DND-41 (cell line): ENCODE measurements around the gene ADAM10.

ENCODE experiments used
- ATAC-seq: fragments of 200-7000 bp; cut with Tn5 transposase; 3 replicates; pipeline ENCODE4 v1.9.1; 2021; ENCODE audit warnings: low read depth; ENCODE audit not compliant: insufficient read depth
- DNase-seq: peaks from one replicate; pipeline ENCODE4 v3.0.0-alpha.2; 2020
- H2AFZ ChIP-seq: 2 replicates; pipeline ENCODE4 v1.6.0; 2012; ENCODE audit warnings: low read depth, low read length
- H3K27ac ChIP-seq: 2 replicates; pipeline ENCODE4 v1.5.1; 2012; ENCODE audit warnings: low read length, inconsistent platforms
- H3K27me3 ChIP-seq: fragments of 200-600 bp; sonication (generic); 2 replicates; pipeline ENCODE4 v1.6.0; 2012; ENCODE audit warnings: low read length, mild to moderate bottlenecking, inconsistent platforms; ENCODE audit not compliant: insufficient read depth, poor library complexity
- H3K36me3 ChIP-seq: 2 replicates; pipeline ENCODE4 v1.5.1; 2012; ENCODE audit warnings: low read length, inconsistent platforms; ENCODE audit not compliant: insufficient read depth
- H3K4me1 ChIP-seq: 2 replicates; pipeline ENCODE4 v1.5.1; 2012; ENCODE audit warnings: mild to moderate bottlenecking, low read length; ENCODE audit not compliant: insufficient read depth
- H3K4me2 ChIP-seq: 2 replicates; pipeline ENCODE4 v1.6.0; 2012; ENCODE audit warnings: mild to moderate bottlenecking, moderate library complexity, low read length, inconsistent platforms; ENCODE audit not compliant: insufficient read depth
- H3K4me3 ChIP-seq, 2 experiments: fragments of 200-600 bp in 1 of 2; shearing (Covaris generic) in 1 of 2; 2 replicates each; pipeline ENCODE4 v1.5.1; 2012 to 2016; ENCODE audit warnings: inconsistent platforms in 2 of 2, low read length in 2 of 2, mild to moderate bottlenecking in 2 of 2, low read depth in 1 of 2, moderate library complexity in 1 of 2
- H3K79me2 ChIP-seq: 2 replicates; pipeline ENCODE4 v1.6.0; 2012; ENCODE audit warnings: low read length, inconsistent platforms; ENCODE audit not compliant: insufficient read depth
- H3K9ac ChIP-seq: 2 replicates; pipeline ENCODE4 v1.6.0; 2012; ENCODE audit warnings: low read depth, mild to moderate bottlenecking, inconsistent platforms, low read length, moderate library complexity
- H3K9me3 ChIP-seq: 2 replicates; pipeline ENCODE4 v1.5.1; 2012; ENCODE audit warnings: low read length, moderate library complexity, mild to moderate bottlenecking, inconsistent platforms; ENCODE audit not compliant: insufficient read depth, severe bottlenecking
- H4K20me1 ChIP-seq: 2 replicates; pipeline ENCODE4 v1.6.0; 2012; ENCODE audit warnings: low read length; ENCODE audit not compliant: insufficient read depth
- CTCF ChIP-seq: IDR thresholded peaks from 2 replicates; pipeline ENCODE4 v1.5.1; 2012; ENCODE audit warnings: borderline replicate concordance, low read length, moderate library complexity, mild to moderate bottlenecking; ENCODE audit not compliant: poor library complexity, severe bottlenecking; ENCODE audit errors: extremely low read depth
- EZH2 ChIP-seq: IDR thresholded peaks from 3 replicates; pipeline ENCODE4 v1.6.1; 2012; ENCODE audit warnings: borderline replicate concordance, low read depth, mild to moderate bottlenecking, moderate library complexity, low read length, inconsistent platforms; ENCODE audit not compliant: severe bottlenecking

ADAM10 gene

GRCh38 chr15:58777107-58777506, 27.6 kb upstream of the ADAM10 start:
- H4K20me1 ChIP-seq, result no peaks in the 10 kb centered on the region
- no peak for DNase-seq
- no peak overlapping the region for H3K27ac ChIP-seq
- no peak for ATAC-seq
- H3K4me3 ChIP-seq, result no peak overlapping the region
- H3K27me3 ChIP-seq, result no peaks in the 10 kb centered on the region
- H3K79me2 ChIP-seq, result peaks cover 35% of the 10 kb centered on the region
- TF ChIP-seq EZH2, result no peak
- H3K9ac ChIP-seq, result no peak overlapping the region
- H3K4me2 ChIP-seq, result no peak overlapping the region
- no peaks in the 10 kb centered on the region for H3K36me3 ChIP-seq
- H3K9me3 ChIP-seq, result no peaks in the 10 kb centered on the region
- no peak overlapping the region for H2AFZ ChIP-seq
- H3K4me1 ChIP-seq, result peaks cover 31% of the 10 kb centered on the region

GRCh38 chr15:58775402-58775801, 25.9 kb upstream of the ADAM10 start:
- Histone ChIP-seq H4K20me1 (no peaks in the 10 kb centered on the region), H3K27ac (no peak overlapping the region), H3K9ac (no peak overlapping the region), H3K4me1 (peaks cover 38% of the 10 kb centered on the region), H2AFZ (no peak overlapping the region), H3K9me3 (no peaks in the 10 kb centered on the region), H3K36me3 (no peaks in the 10 kb centered on the region; the same call in 1 of the 2 replicates), H3K79me2 (peaks cover 40% of the 10 kb centered on the region), H3K4me3 (no peak overlapping the region), H3K27me3 (no peaks in the 10 kb centered on the region), H3K4me2 (no peak overlapping the region)
- TF ChIP-seq CTCF, result no peak
- no peak for TF ChIP-seq EZH2
- DNase-seq (no peak), ATAC-seq (no peak)

GRCh38 chr15:58773024-58773423, 23.5 kb upstream of the ADAM10 start:
- no peak for TF ChIP-seq CTCF
- TF ChIP-seq EZH2, result no peak
- Histone ChIP-seq H3K9ac (peak overlapping the region; percentile 88; the same call in 1 of the 2 replicates), H3K27me3 (no peaks in the 10 kb centered on the region), H3K9me3 (no peaks in the 10 kb centered on the region), H3K4me3 (peak overlapping the region in 1 of 2 experiments; percentile 61; a peak in 3 of 4 replicates), H3K27ac (no peak overlapping the region), H2AFZ (no peak overlapping the region), H3K4me1 (peaks cover 43% of the 10 kb centered on the region), H3K4me2 (peak overlapping the region; percentile 70), H4K20me1 (no peaks in the 10 kb centered on the region), H3K36me3 (no peaks in the 10 kb centered on the region; the same call in 1 of the 2 replicates), H3K79me2 (peaks cover 40% of the 10 kb centered on the region)
- no peak for ATAC-seq
- DNase-seq, result no peak

- Histone ChIP-seq H3K79me2 (peaks cover 34% of the 10 kb centered on the region), H3K4me3 (peak overlapping the region; percentile 61 to 80), H3K4me1 (peaks cover 43% of the 10 kb centered on the region), H3K9me3 (no peaks in the 10 kb centered on the region), H3K9ac (peak overlapping the region; percentile 88), H3K4me2 (peak overlapping the region; percentile 70), H3K36me3 (no peaks in the 10 kb centered on the region; the same call in 1 of the 2 replicates), H3K27me3 (no peaks in the 10 kb centered on the region), H2AFZ (peak overlapping the region; percentile 98), H4K20me1 (no peaks in the 10 kb centered on the region), H3K27ac (peak overlapping the region; percentile 79)
- ATAC-seq (peak; percentile 22; the same call in 2 of the 3 replicates), DNase-seq (peak; percentile 42)
- no peak for TF ChIP-seq CTCF
- TF ChIP-seq EZH2, result no peak
Measured at GRCh38 chr15:58771621-58772250, 22.2 kb upstream of the ADAM10 start.
